Measurements from ENCODE around the gene GAS1. TPM values are rescaled to one million over a fixed set of nuclear protein-coding genes. Genes with fewer than 3 reads are reported as not detected.

GAS1 gene
- polyA plus RNA-seq, 1 donor (not counting 4 experiments of a cell fraction or from before 2014, with no cell fraction given): 0.75 TPM

DNA sequence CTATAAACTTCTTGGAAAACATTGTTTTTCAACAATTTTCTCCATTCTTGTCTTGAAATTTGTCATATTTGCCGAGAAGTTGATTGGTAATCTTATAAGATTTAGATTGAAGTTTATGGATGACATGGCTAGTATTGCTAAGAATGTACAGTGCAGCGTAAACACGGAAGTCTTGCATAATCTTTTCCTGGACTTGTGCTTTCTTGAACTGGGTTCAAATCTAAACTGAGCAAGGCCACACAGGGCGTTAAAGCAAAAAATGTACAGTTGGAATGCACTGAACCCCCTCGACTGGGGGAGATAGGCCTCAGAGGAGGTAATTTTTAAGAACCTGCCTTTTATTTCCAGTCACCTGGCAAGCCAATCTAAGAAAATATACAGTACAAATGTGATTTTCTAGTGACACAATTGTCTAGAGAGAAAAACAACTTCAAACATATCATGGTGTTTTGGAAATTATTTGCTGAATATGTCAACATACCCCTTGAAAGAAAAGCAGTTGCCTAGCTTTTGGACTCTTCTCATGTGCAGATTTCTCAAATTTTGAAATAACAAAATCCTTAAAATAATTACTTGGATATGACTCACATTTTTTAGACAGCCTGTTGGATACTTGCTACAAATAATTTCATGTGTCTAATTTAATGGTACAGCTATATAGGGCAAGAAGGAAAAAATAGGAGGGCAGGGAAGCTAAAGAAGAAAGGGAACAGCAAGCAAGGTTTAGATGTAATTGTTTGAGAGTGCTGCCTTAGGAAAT lies 18.5 kb upstream of the GAS1 start:
- H3K9ac ChIP-seq (ENCODE audit: control insufficient read depth, extremely low read depth, insufficient read depth, low read length): no peak overlapping the region
- no peak overlapping the region for H3K4me2 ChIP-seq (ENCODE audit: control insufficient read depth, extremely low read depth, insufficient read depth, low read depth, low read length)
- TF ChIP-seq EZH2 (IDR thresholded peaks at IDR 0.05; ENCODE audit: low read length): no peak
- TF ChIP-seq, protein P1, sequence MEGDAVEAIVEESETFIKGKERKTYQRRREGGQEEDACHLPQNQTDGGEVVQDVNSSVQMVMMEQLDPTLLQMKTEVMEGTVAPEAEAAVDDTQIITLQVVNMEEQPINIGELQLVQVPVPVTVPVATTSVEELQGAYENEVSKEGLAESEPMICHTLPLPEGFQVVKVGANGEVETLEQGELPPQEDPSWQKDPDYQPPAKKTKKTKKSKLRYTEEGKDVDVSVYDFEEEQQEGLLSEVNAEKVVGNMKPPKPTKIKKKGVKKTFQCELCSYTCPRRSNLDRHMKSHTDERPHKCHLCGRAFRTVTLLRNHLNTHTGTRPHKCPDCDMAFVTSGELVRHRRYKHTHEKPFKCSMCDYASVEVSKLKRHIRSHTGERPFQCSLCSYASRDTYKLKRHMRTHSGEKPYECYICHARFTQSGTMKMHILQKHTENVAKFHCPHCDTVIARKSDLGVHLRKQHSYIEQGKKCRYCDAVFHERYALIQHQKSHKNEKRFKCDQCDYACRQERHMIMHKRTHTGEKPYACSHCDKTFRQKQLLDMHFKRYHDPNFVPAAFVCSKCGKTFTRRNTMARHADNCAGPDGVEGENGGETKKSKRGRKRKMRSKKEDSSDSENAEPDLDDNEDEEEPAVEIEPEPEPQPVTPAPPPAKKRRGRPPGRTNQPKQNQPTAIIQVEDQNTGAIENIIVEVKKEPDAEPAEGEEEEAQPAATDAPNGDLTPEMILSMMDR (optimal IDR thresholded peaks at IDR 0.05 in 1 of 3, IDR thresholded peaks at IDR 0.05 in 1 of 3, conservative IDR thresholded peaks at IDR 0.05 in 1 of 3; ENCODE audit: extremely low read depth in 1 of 3, insufficient read depth in 2 of 3, low read length in 3 of 3): no peak
- no peaks in the 10 kb centered on the region for H3K27me3 ChIP-seq (ENCODE audit: control insufficient read depth, extremely low read depth, insufficient read depth, low read length)
- H3K79me2 ChIP-seq (ENCODE audit: control insufficient read depth, insufficient read depth, low read length): no peaks in the 10 kb centered on the region
- DNase-seq (ENCODE audit: low read depth, low spot score): no peak
- no peaks in the 10 kb centered on the region for H4K20me1 ChIP-seq (ENCODE audit: control insufficient read depth, extremely low read depth, insufficient read depth, low read length)
- no peaks in the 10 kb centered on the region for H3K9me3 ChIP-seq (ENCODE audit: control insufficient read depth, low read depth, low read length)
- H3K9me1 ChIP-seq (ENCODE audit: control insufficient read depth, extremely low read depth, insufficient read depth, low read length): no peaks in the 10 kb centered on the region
- H2AFZ ChIP-seq (ENCODE audit: control insufficient read depth, low read length): peak overlapping the region; percentile 8
- H3K27ac ChIP-seq (ENCODE audit: control insufficient read depth, insufficient read depth, low read length): no peak overlapping the region
- peaks cover 9% of the 10 kb centered on the region for H3K4me1 ChIP-seq (ENCODE audit: control insufficient read depth, extremely low read depth, insufficient read depth, low read length)
- FAIRE-seq: peak; percentile 23
- H3K36me3 ChIP-seq (ENCODE audit: control insufficient read depth in 2 of 2, extremely low read depth in 1 of 2, insufficient read depth in 2 of 2, low read length in 2 of 2): no peaks in the 10 kb centered on the region
- H3K4me3 ChIP-seq (ENCODE audit: control insufficient read depth in 2 of 3, extremely low read depth in 1 of 3, insufficient read depth in 2 of 3, low read depth in 1 of 3, low read length in 3 of 3): no peak overlapping the region
- dilution Hi-C loops (cut with MboI; ENCODE audit: extremely low pct_ligation_motif_present, low sequenced_read_pairs): no loop called here

GRCh38 chr9:86962692-86963091 lies 15.4 kb upstream of the GAS1 start:
- Histone ChIP-seq H3K27me3 (ENCODE audit: control insufficient read depth, extremely low read depth, insufficient read depth, low read length) (no peaks in the 10 kb centered on the region), H3K4me3 (ENCODE audit: control insufficient read depth in 2 of 3, extremely low read depth in 1 of 3, insufficient read depth in 2 of 3, low read depth in 1 of 3, low read length in 3 of 3) (no peak overlapping the region), H4K20me1 (ENCODE audit: control insufficient read depth, extremely low read depth, insufficient read depth, low read length) (no peaks in the 10 kb centered on the region), H3K9me3 (ENCODE audit: control insufficient read depth, low read depth, low read length) (no peaks in the 10 kb centered on the region), H3K36me3 (ENCODE audit: control insufficient read depth in 2 of 2, extremely low read depth in 1 of 2, insufficient read depth in 2 of 2, low read length in 2 of 2) (no peaks in the 10 kb centered on the region), H3K9me1 (ENCODE audit: control insufficient read depth, extremely low read depth, insufficient read depth, low read length) (no peaks in the 10 kb centered on the region), H3K27ac (ENCODE audit: control insufficient read depth, insufficient read depth, low read length) (no peak overlapping the region), H3K79me2 (ENCODE audit: control insufficient read depth, insufficient read depth, low read length) (no peaks in the 10 kb centered on the region), H3K9ac (ENCODE audit: control insufficient read depth, extremely low read depth, insufficient read depth, low read length) (no peak overlapping the region), H3K4me1 (ENCODE audit: control insufficient read depth, extremely low read depth, insufficient read depth, low read length) (no peaks in the 10 kb centered on the region), H3K4me2 (ENCODE audit: control insufficient read depth, extremely low read depth, insufficient read depth, low read depth, low read length) (no peak overlapping the region), H2AFZ (ENCODE audit: control insufficient read depth, low read length) (no peak overlapping the region)
- FAIRE-seq (no peak), DNase-seq (ENCODE audit: low read depth, low spot score) (no peak)
- no peak for TF ChIP-seq EZH2 (IDR thresholded peaks at IDR 0.05; ENCODE audit: low read length)
- TF ChIP-seq, protein P1 (optimal IDR thresholded peaks at IDR 0.05 in 1 of 3, IDR thresholded peaks at IDR 0.05 in 1 of 3, conservative IDR thresholded peaks at IDR 0.05 in 1 of 3; ENCODE audit: extremely low read depth in 1 of 3, insufficient read depth in 2 of 3, low read length in 3 of 3): no peak
- dilution Hi-C loops (cut with MboI; ENCODE audit: extremely low pct_ligation_motif_present, low sequenced_read_pairs): no loop called here
